A673 (cell line): ENCODE data around the gene SCTR.

Experiments
- CTCF ChIP-seq: fragments of 300-800, 200-600 bp; sonication (generic); conservative IDR thresholded peaks from 2 replicates; pipeline ENCODE4 v1.5.1; 2017; ENCODE audit warnings: low read depth, mild to moderate bottlenecking, antibody characterized with exemption, low read length, moderate library complexity, mixed read lengths
- EZH2 ChIP-seq: fragments of 200-600 bp; sonication (generic); IDR thresholded peaks from 2 replicates; pipeline ENCODE4 v1.6.1; 2017; ENCODE audit warnings: borderline replicate concordance, low read depth, mild to moderate bottlenecking, mixed read lengths, antibody characterized with exemption, low read length; ENCODE audit not compliant: poor library complexity, severe bottlenecking

GRCh38 chr2:119487434-119488244 lies 36.6 kb downstream of the SCTR start:
- no peak for TF ChIP-seq CTCF
- TF ChIP-seq EZH2, result no peak
